GM12878 (cell line): Measurements from ENCODE around the gene NFATC2. TPM values are rescaled to one million over a fixed set of nuclear protein-coding genes. Genes with fewer than 3 reads are reported as not detected.

Source experiments
- CEBPB ChIP-seq, 2 experiments: fragments of 150-350 bp in 1 of 2; IDR thresholded peaks; 2 replicates each; pipeline ENCODE4 v1.6.1; 2012 to 2014; ENCODE audit warnings: low read depth in 2 of 2, low read length in 2 of 2, borderline replicate concordance in 1 of 2, inconsistent platforms in 1 of 2
- E2F4 ChIP-seq: IDR thresholded peaks from 2 replicates; pipeline ENCODE4 v1.6.1; 2012; ENCODE audit warnings: low read depth, low read length, improper control_type of control experiment
- IKZF1 ChIP-seq: fragments of 450-650 bp; conservative IDR thresholded peaks from 2 replicates; pipeline ENCODE4 v1.6.1; 2017; ENCODE audit warnings: antibody characterized with exemption, mild to moderate bottlenecking
- MAX ChIP-seq: IDR thresholded peaks from 2 replicates; pipeline ENCODE4 v1.6.1; 2012; ENCODE audit warnings: low read depth, low read length, improper control_type of control experiment
- SREBF1 ChIP-seq: IDR thresholded peaks from 2 replicates; pipeline ENCODE4 v1.6.1; 2012; ENCODE audit warnings: mild to moderate bottlenecking, low read length
- TARDBP ChIP-seq: IDR thresholded peaks from 2 replicates; pipeline ENCODE4 v1.6.1; 2016; ENCODE audit warnings: borderline replicate concordance
- TCF3 ChIP-seq: IDR thresholded peaks from 2 replicates; pipeline ENCODE4 v1.6.1; 2012; ENCODE audit warnings: low read depth, mild to moderate bottlenecking, low read length, borderline replicate concordance; ENCODE audit not compliant: insufficient read depth
- TCF7 ChIP-seq: IDR thresholded peaks from 2 replicates; pipeline ENCODE4 v1.6.1; 2014; ENCODE audit warnings: antibody characterized with exemption, borderline replicate concordance
- ZBTB33 ChIP-seq: fragments of 450-650 bp; IDR thresholded peaks from 2 replicates; pipeline ENCODE4 v1.6.1; 2017; ENCODE audit warnings: mild to moderate bottlenecking
- ZNF24 ChIP-seq: fragments of 450-650 bp; IDR thresholded peaks from 2 replicates; pipeline ENCODE4 v1.6.1; 2017; ENCODE audit warnings: antibody characterized with exemption, mild to moderate bottlenecking
- ZNF384 ChIP-seq: IDR thresholded peaks from 2 replicates; pipeline ENCODE4 v1.6.1; 2012; ENCODE audit warnings: low read depth, mild to moderate bottlenecking, low read length, improper control_type of control experiment, borderline replicate concordance
- ZNF592 ChIP-seq: fragments of 450-650 bp; IDR thresholded peaks from 2 replicates; pipeline ENCODE4 v1.6.1; 2017; ENCODE audit warnings: mild to moderate bottlenecking, moderate library complexity
- ZNF687 ChIP-seq: fragments of 450-650 bp; IDR thresholded peaks from 2 replicates; pipeline ENCODE4 v1.6.1; 2017; ENCODE audit warnings: mild to moderate bottlenecking, moderate library complexity
- polyA plus RNA-seq, 11 experiments: library from polyadenylated mRNA; depleted of rRNA in 4 of 11; unstranded in 6 of 11; stranded (reverse) in 5 of 11; fragments of >200 nt; fragmentation: Nextera tagmentation in 4 of 11; fragmentation: Illumina TruSeq in 1 of 11; extraction: Ambion mirVana in 4 of 11; extraction: Trizol in 1 of 11; gene quantifications; 1 replicate in 1 of 11; 2 replicates in 10 of 11; pipeline versions ENCODE4 v1.2.1 to v1.2.3, GENCODE V29; 2011 to 2016; ENCODE audit warnings: inconsistent platforms in 2 of 11, missing spikeins in 2 of 11, low read depth in 1 of 11
- total RNA-seq, 4 experiments: library from RNA; depleted of rRNA in 3 of 4; stranded (reverse); fragments of >200 nt in 3 of 4; fragmentation: Illumina TruSeq in 1 of 4; extraction: Trizol in 1 of 4; gene quantifications; 2 replicates each; pipeline versions ENCODE4 v1.2.1 to v1.2.3, GENCODE V29; 2013 to 2021

The NFATC2 gene
- total and polyA plus RNA-seq, 10 of the 15 experiments (the other 5 are each of a cell fraction or from before 2014, with no cell fraction given) = 3.3 to 20.0 (median 7.3) TPM

- TF ChIP-seq ZNF592 (no peak), ZBTB33 (no peak), TCF7 (no peak), E2F4 (no peak), ZNF384 (no peak), MAX (no peak), CEBPB (IDR thresholded peaks at IDR 0.05; ENCODE audit: borderline replicate concordance in 1 of 2, low read depth in 2 of 2, low read length in 2 of 2) (no peak), TCF3 (no peak), ZNF24 (no peak), TARDBP (no peak), IKZF1 (no peak), SREBF1 (no peak), ZNF687 (no peak)
Measured at GRCh38 chr20:51412333-51412871, 130.1 kb downstream of the NFATC2 start (continued).
